Measurements from ENCODE around the gene SOX1. TPM values are rescaled to one million over a fixed set of nuclear protein-coding genes. Genes with fewer than 3 reads are reported as not detected.

SOX1 gene
- 13.2 and 18.5 TPM in 2 replicates for polyA plus RNA-seq
- polyA minus RNA-seq = 19.5 and 21.8 TPM in 2 replicates

DNA sequence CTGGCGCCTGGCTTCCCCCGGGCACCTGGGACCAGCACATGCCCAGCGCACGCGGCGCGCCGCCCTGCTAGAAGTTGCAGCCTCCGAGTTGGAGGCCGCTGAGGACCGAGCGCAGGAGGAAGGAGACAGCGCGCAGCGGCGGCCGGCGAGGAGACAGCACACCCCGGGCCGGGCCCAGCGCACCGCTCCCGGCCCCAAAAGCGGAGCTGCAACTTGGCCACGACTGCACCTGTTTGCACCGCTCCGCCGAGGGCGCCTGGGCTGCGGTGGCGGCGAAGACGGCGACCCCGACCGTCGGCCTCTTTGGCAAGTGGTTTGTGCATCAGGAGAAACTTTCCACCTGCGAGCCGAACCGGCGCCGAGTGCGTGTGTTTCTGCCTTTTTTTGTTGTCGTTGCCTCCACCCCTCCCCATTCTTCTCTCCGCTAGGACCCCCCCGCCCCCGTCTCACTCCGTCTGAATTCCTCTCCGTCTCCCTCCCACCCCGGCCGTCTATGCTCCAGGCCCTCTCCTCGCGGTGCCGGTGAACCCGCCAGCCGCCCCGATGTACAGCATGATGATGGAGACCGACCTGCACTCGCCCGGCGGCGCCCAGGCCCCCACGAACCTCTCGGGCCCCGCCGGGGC lies at the start of gene SOX1:
TSS of gene SOX1 (plus strand) at position 34 of the 626 bp plus-strand sequence. CDS start at position 544, 510 bp downstream.
- Histone ChIP-seq H2AFZ (ENCODE audit: low read depth, low read length) (no peak within 1 kb of the TSS), H3K4me3 (ENCODE audit: low read length) (peak within 1 kb of the TSS; percentile 87), H3K9me2 (ENCODE audit: insufficient read depth, low read length) (no peaks in the 10 kb centered on the region), H3F3A (ENCODE audit: insufficient read depth, low read length, poor library complexity, severe bottlenecking) (no peaks in the 10 kb centered on the region), H3K36me3 (ENCODE audit: insufficient read depth, low read length) (no peaks in the 10 kb centered on the region), H3K9me3 (ENCODE audit: low read length) (no peaks in the 10 kb centered on the region), H3K27ac (ENCODE audit: low read length) (peak within 1 kb of the TSS; percentile 71), H3K9ac (ENCODE audit: low read length) (peak within 1 kb of the TSS; percentile 73), H3K27me3 (ENCODE audit: insufficient read depth, low read depth, low read length) (peaks cover 29% of the 10 kb centered on the region), H4K20me1 (ENCODE audit: insufficient read depth) (no peaks in the 10 kb centered on the region), H3K4me2 (ENCODE audit: low read length) (peak within 1 kb of the TSS; percentile 88), H3K79me2 (replicated peaks; ENCODE audit: insufficient read depth, low read length) (peaks cover 73% of the 10 kb centered on the region)
- TF ChIP-seq POLR2AphosphoS5 (IDR thresholded peaks at IDR 0.05) (peak; percentile 2), REST (IDR thresholded peaks at IDR 0.05; ENCODE audit: borderline replicate concordance) (no peak), EP300 (conservative IDR thresholded peaks at IDR 0.05; ENCODE audit: poor library complexity, severe bottlenecking) (no peak), TAF1 (IDR thresholded peaks at IDR 0.05; ENCODE audit: low read depth) (peak; percentile 15), EZH2 (IDR thresholded peaks at IDR 0.05; ENCODE audit: borderline replicate concordance, insufficient read depth, low read length, poor library complexity, severe bottlenecking) (no peak), MXI1 (conservative IDR thresholded peaks at IDR 0.05; ENCODE audit: poor library complexity, severe bottlenecking) (peak; percentile 63), RAD21 (conservative IDR thresholded peaks at IDR 0.05) (no peak), SMC3 (conservative IDR thresholded peaks at IDR 0.05; ENCODE audit: poor library complexity) (peak; percentile 13), CTCF (IDR thresholded peaks at IDR 0.05; ENCODE audit: poor library complexity, severe bottlenecking) (no peak)

GRCh38 chr13:112024577-112024976 lies 42.4 kb upstream of the SOX1 start:
- H3K27ac ChIP-seq (ENCODE audit: low read length) = no peak overlapping the region
- no peak overlapping the region for H3K9ac ChIP-seq (ENCODE audit: low read length)
- no peaks in the 10 kb centered on the region for H3K79me2 ChIP-seq (replicated peaks; ENCODE audit: insufficient read depth, low read length)
- H3K27me3 ChIP-seq (ENCODE audit: insufficient read depth, low read depth, low read length) = no peaks in the 10 kb centered on the region
- H4K20me1 ChIP-seq (ENCODE audit: insufficient read depth) = no peaks in the 10 kb centered on the region
- H2AFZ ChIP-seq (ENCODE audit: low read depth, low read length) = no peak overlapping the region
- H3K36me3 ChIP-seq (ENCODE audit: insufficient read depth, low read length) = no peaks in the 10 kb centered on the region
- H3K9me2 ChIP-seq (ENCODE audit: insufficient read depth, low read length) = no peaks in the 10 kb centered on the region
- H3F3A ChIP-seq (ENCODE audit: insufficient read depth, low read length, poor library complexity, severe bottlenecking) = no peaks in the 10 kb centered on the region
- peaks cover 8% of the 10 kb centered on the region for H3K9me3 ChIP-seq (ENCODE audit: low read length)
- TF ChIP-seq MXI1 (conservative IDR thresholded peaks at IDR 0.05; ENCODE audit: poor library complexity, severe bottlenecking) = no peak
- no peak for TF ChIP-seq POLR2AphosphoS5 (IDR thresholded peaks at IDR 0.05)
- TF ChIP-seq REST (IDR thresholded peaks at IDR 0.05; ENCODE audit: borderline replicate concordance) = no peak
- no peak for TF ChIP-seq EZH2 (IDR thresholded peaks at IDR 0.05; ENCODE audit: borderline replicate concordance, insufficient read depth, low read length, poor library complexity, severe bottlenecking)
- TF ChIP-seq EP300 (conservative IDR thresholded peaks at IDR 0.05; ENCODE audit: poor library complexity, severe bottlenecking) = no peak
- TF ChIP-seq SMC3 (conservative IDR thresholded peaks at IDR 0.05; ENCODE audit: poor library complexity) = no peak
- no peak for TF ChIP-seq CTCF (IDR thresholded peaks at IDR 0.05; ENCODE audit: poor library complexity, severe bottlenecking)
- TF ChIP-seq TAF1 (IDR thresholded peaks at IDR 0.05; ENCODE audit: low read depth) = no peak
- no peak for TF ChIP-seq RAD21 (conservative IDR thresholded peaks at IDR 0.05)
- no peak overlapping the region for H3K4me3 ChIP-seq (ENCODE audit: low read length)
- no peak overlapping the region for H3K4me2 ChIP-seq (ENCODE audit: low read length)
